Activated B cell treated with CpG ODN at 0.5 μM for 24 hours (primary cell): Measurements from ENCODE around the gene MAML2. TPM values are rescaled to one million over a fixed set of nuclear protein-coding genes. Genes with fewer than 3 reads are reported as not detected.

Experiments
- ATAC-seq: fragments of 200-7000 bp; cut with Tn5 transposase; one replicate; pipeline ENCODE4 v1.10.0; 2021; ENCODE audit warnings: low read depth, mild to moderate bottlenecking, moderate library complexity
- CTCF ChIA-PET: fragments of 350-600 bp; sonication (Branson Sonifier 250); formaldehyde crosslinking; loops from one replicate; lab custom pipeline; 2021; ENCODE audit warnings: antibody characterized with exemption; lab: Charles Lee
- POLR2A ChIA-PET: fragments of 350-600 bp; sonication (Branson Sonifier 250); formaldehyde crosslinking; loops from one replicate; lab custom pipeline; 2021; ENCODE audit warnings: antibody characterized with exemption; lab: Charles Lee
- DNase-seq: peaks from one replicate; pipeline ENCODE4 v3.0.0; 2022
- H3K27ac Mint-ChIP-seq: one replicate; pipeline ENCODE4 v1.8.0; 2020; ENCODE audit warnings: mixed read lengths
- H3K27me3 Mint-ChIP-seq: one replicate; pipeline ENCODE4 v1.8.0; 2021; ENCODE audit warnings: mixed read lengths
- H3K36me3 Mint-ChIP-seq: one replicate; pipeline ENCODE4 v1.8.0; 2021; ENCODE audit warnings: low read depth, mixed read lengths
- H3K4me1 Mint-ChIP-seq: one replicate; pipeline ENCODE4 v1.8.0; 2021; ENCODE audit warnings: mixed read lengths
- H3K4me3 Mint-ChIP-seq: one replicate; pipeline ENCODE4 v1.8.0; 2020; ENCODE audit warnings: mild to moderate bottlenecking, mixed read lengths
- H3K9me3 Mint-ChIP-seq: one replicate; pipeline ENCODE4 v1.8.0; 2020; ENCODE audit warnings: mixed read lengths
- CTCF ChIP-seq: fragments of 200-600 bp; IDR thresholded peaks from one replicate; pipeline ENCODE4 v1.8.0; 2022; ENCODE audit warnings: antibody characterized with exemption, mild to moderate bottlenecking
- intact Hi-C: fragments of 100-400 bp; cut with micrococcal nuclease; formaldehyde crosslinking; loops from one replicate; pipeline ENCODE4 v1.15.1; 2024
- total RNA-seq: library from RNA; stranded (reverse); gene quantifications from 2 replicates; pipeline ENCODE4 v1.2.3, GENCODE V29; 2022

MAML2 gene
- total RNA-seq, 1 donor from 2014 or later = 24.8 TPM

DNA sequence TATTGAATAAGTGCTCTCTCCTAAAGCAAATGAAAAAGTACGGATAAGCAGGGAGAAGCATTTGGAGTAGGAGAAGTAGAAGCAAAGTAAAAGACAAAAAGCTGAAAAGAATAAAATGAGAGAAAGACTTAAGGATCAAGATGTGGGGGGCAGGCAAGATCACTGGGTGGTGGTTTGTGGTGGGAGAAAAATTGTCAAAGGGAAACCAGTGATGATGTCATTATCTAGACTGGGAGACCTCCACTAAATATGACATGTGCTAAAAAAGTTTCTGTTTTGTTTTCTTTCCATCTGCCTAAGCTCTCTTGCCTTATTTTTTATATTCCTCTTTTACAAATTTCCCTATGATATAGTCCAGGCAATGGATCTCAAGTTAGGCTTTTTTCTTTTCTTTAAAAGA is 14.8 kb upstream of the MAML2 start:
- Mint-ChIP-seq H3K27me3 (no peaks in the 10 kb centered on the region), H3K4me3 (no peak overlapping the region), H3K27ac (peak overlapping the region; percentile 39), H3K4me1 (no peaks in the 10 kb centered on the region), H3K9me3 (no peaks in the 10 kb centered on the region), H3K36me3 (peaks cover 60% of the 10 kb centered on the region)
- intact Hi-C loops = no loop called here
- DNase-seq = no peak
- ChIA-PET POLR2A (interaction anchor here (1.4 kb wide), 1 partner anchor 15 kb away, joined by 3 read pairs; the partner anchor contains the start of gene MAML2), CTCF (interaction anchor here (1.0 kb wide), 1 partner anchor 15 kb away, joined by 3 read pairs; the partner anchor contains the start of gene MAML2)
- no peak for ATAC-seq
- no peak for TF ChIP-seq CTCF

DNA sequence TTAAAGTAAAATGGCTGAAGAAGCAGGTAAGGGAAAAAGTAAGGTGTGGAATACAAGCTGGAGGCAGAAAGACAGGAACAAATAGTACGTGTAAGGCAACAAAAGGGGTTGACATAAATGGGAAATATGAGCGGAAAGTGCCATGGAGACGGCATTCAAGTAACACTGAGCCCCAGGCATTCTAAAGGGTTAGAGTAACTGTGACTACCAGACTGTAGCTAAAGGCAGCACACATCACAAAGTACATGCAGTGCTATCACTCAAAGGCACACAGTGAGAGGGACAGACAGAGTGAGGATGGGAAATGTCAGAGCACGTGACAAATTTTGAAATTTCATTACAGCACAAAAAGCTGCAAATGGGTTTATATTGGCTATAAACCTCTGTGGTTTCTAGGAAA is 13.9 kb upstream of the MAML2 start:
- no peak for ATAC-seq
- Mint-ChIP-seq H3K36me3 (peaks cover 59% of the 10 kb centered on the region), H3K4me3 (no peak overlapping the region), H3K4me1 (no peaks in the 10 kb centered on the region), H3K9me3 (no peaks in the 10 kb centered on the region), H3K27me3 (no peaks in the 10 kb centered on the region), H3K27ac (no peak overlapping the region)
- intact Hi-C loops = no loop called here
- POLR2A ChIA-PET = interaction anchor here (1.4 kb wide), 1 partner anchor 14 kb away, joined by 3 read pairs; the partner anchor contains the start of gene MAML2
- DNase-seq = no peak
- CTCF ChIA-PET = interaction anchor here (1.0 kb wide), 1 partner anchor 14 kb away, joined by 3 read pairs; the partner anchor contains the start of gene MAML2
- TF ChIP-seq CTCF = no peak

GRCh38 chr11:96342014-96342960 is 708 bp downstream of the MAML2 start:
- DNase-seq = no peak
- H3K27ac Mint-ChIP-seq = peak overlapping the region; percentile 95
- H3K27me3 Mint-ChIP-seq = no peaks in the 10 kb centered on the region
- intact Hi-C loops = loop anchor here (2.0 kb wide), 3 partner anchors 153 to 419 kb away; no protein-coding TSS in a partner anchor
- H3K9me3 Mint-ChIP-seq = no peaks in the 10 kb centered on the region
- ChIA-PET POLR2A (interaction anchor here (0.6 to 6.5 kb wide), 31 partner anchors 35 to 1110 kb away, joined by 3 to 65 read pairs (median 4); partner anchors contain the start of genes CCDC82, CEP57, FAM76B and JRKL), CTCF (interaction anchor here (0.5 to 6.9 kb wide), 64 partner anchors 8 to 508 kb away, joined by 3 to 116 read pairs (median 5); partner anchors contain the start of genes CCDC82 and JRKL)
- no peak for TF ChIP-seq CTCF
- ATAC-seq = no peak
- H3K4me3 Mint-ChIP-seq = peak overlapping the region; percentile 98
- H3K36me3 Mint-ChIP-seq = peaks cover 12% of the 10 kb centered on the region
- H3K4me1 Mint-ChIP-seq = peaks cover 59% of the 10 kb centered on the region

DNA sequence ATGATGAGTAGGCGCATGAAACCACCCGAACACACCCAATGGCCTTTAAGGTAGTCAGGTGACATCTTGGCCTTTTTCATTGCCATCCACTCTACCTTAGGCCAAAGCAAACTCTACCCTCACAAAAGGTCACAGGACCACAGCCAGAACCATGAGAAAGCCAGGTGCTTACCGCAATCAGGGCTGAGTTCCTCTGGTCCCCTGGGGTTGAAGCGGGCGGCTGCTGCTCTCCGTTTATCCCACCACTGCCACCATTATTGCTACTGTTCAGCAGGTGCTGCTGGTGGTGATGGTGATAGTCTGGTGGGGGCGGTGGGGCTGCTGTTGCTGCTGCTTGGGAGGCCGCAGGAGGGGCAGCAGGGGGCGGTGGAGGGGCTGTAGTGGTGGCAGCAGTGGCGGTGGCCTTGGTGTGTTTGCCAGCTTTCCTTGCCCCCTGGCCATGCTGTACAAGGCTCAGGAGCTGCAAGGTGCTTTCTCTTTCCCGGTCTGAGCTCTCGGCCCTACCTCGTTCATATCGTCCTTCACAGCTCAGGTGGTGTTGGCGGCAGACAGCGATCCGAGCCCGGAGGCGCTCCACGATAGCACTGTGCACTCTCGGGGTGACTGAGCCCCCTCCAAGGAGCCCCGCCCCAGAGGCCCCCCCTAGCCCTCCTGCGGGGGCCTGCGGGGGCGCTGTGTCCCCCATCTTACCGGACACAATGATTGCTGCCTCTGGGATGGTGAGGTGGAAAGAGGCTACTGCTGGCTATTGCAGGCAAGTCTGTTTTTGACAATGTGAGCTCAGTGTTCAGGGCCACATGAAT is 1.6 kb downstream of the MAML2 start:
- no peak for TF ChIP-seq CTCF
- Mint-ChIP-seq H3K4me1 (peaks cover 65% of the 10 kb centered on the region), H3K36me3 (peaks cover 12% of the 10 kb centered on the region), H3K27ac (peak overlapping the region; percentile 95), H3K9me3 (no peaks in the 10 kb centered on the region), H3K27me3 (no peaks in the 10 kb centered on the region), H3K4me3 (peak overlapping the region; percentile 98)
- CTCF ChIA-PET = interaction anchor here (0.7 to 6.9 kb wide), 18 partner anchors 15 to 505 kb away, joined by 3 to 116 read pairs (median 8); partner anchors contain the start of genes CCDC82 and JRKL
- intact Hi-C loops = loop anchor here (1.0 to 2.0 kb wide), 4 partner anchors 153 to 1274 kb away; no protein-coding TSS in a partner anchor
- peak; percentile 54 for DNase-seq
- ATAC-seq = peak; percentile 12
- POLR2A ChIA-PET = interaction anchor here (0.6 to 6.5 kb wide), 9 partner anchors 47 to 626 kb away, joined by 3 to 65 read pairs (median 4); partner anchors contain the start of genes CCDC82, JRKL and MTMR2
